ENCODE results near the gene RAPGEF1.
A peak's percentile ranks its signal among the peaks of the same experiment; 100 is the strongest.

RAPGEF1 gene

DNA sequence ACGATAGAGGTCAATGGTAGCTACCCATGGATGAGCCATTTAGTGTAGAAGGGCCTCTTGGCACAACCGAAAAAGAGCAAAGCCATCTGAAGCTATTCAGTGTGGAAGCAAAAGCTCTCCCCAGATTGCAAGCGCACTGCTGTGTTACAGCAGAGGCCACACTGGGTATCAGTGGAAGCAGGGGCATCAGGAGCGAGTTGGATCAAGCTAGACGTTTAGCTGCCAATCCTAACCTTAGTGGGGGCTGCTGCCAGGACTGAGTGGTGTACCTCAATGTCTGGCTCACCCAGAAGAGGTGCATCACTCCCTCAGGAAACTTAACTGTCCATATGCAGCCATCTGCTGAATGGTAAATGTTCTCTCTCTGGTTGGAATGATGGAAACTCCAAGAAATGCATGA lies 44.5 kb downstream of the RAPGEF1 start:
- Histone ChIP-seq H3K36me3 (ENCODE audit: control insufficient read depth in 4 of 4, insufficient read depth in 4 of 4, low read length in 3 of 4) (no peaks in the 10 kb centered on the region), H3K9me3 (ENCODE audit: control extremely low read depth in 1 of 5, control insufficient read depth in 4 of 5, insufficient read depth in 2 of 5, low read depth in 1 of 5, low read length in 4 of 5) (peaks cover 0 to 3% (median 0%) of the 10 kb centered on the region in 5 experiments), H3K4me3 (ENCODE audit: control insufficient read depth in 1 of 7, extremely low read depth in 1 of 7, insufficient read depth in 4 of 7, low read depth in 2 of 7, low read length in 6 of 7) (no peak overlapping the region), H3K27ac (ENCODE audit: insufficient read depth in 1 of 2, low read depth in 1 of 2, low read length in 2 of 2, poor library complexity in 1 of 2, severe bottlenecking in 2 of 2) (no peak overlapping the region), H3K27me3 (replicated peaks in 2 of 5; ENCODE audit: control insufficient read depth in 4 of 5, insufficient read depth in 5 of 5, low read length in 4 of 5) (no peaks in the 10 kb centered on the region), H3K4me1 (ENCODE audit: control extremely low read depth in 1 of 4, control insufficient read depth in 4 of 4, insufficient read depth in 4 of 4, low read length in 3 of 4) (peaks cover 5 to 45% (median 26%) of the 10 kb centered on the region in 4 experiments)
- DNase-seq, result no peak
- ChIA-PET CTCF (interaction anchor here (0.9 to 4.5 kb wide), 6 partner anchors 8 to 20 kb away, joined by 3 to 27 read pairs (median 4); no protein-coding TSS in a partner anchor), POLR2A (no interaction called here)
- 98% methylated on average over 5 of the region's 5 CpGs for WGBS (ENCODE audit: insufficient coverage)

DNA sequence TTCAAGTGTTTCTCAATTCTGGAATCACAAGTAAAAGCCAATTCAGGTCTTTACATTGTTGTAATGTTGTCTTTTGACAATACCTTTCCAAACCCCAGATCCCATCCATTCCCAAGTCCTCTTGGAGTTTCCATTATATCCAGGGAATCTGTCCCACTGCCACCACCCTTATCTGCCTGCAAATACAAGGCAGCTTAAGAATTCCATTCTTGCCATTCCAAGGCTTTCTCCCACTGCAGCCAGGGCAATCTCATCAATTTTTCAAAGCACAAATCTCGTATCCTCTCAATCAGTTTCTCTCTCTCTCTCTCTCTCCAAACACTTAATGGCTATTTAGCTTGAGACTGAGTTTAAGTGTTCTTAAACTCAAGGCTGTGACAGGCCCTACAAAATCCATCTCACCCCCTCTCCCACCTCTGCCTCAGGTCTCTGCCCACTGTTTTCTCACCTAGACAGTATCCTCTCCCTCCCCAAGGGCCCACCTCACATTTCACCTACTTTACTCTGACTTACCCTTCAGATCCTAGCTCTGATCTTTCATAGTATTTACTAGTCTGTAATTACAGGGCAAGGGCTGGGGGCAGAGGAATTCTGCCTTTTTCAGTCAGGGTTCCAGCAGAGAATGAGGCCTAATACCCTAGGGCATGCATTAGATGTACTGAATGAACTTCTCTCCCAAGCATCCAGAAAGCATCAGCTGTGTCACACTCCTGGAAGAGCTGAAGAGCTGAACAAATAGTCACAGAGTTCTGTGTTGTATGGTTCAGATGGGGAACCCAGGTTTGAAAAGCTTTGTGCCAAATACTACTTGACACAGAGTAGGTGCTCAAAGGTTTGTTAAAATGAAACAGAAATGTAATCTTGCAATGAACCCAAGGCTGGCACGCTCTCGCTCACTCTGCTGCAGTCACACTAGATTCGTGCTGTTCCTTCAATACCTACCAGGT lies 46.0 kb downstream of the RAPGEF1 start:
- ChIA-PET POLR2A (no interaction called here), CTCF (interaction anchor here (0.8 to 1.2 kb wide), 4 partner anchors 15 to 102 kb away, joined by 3 to 6 read pairs (median 3); no protein-coding TSS in a partner anchor)
- peaks cover 0 to 3% (median 0%) of the 10 kb centered on the region in 5 experiments for H3K9me3 ChIP-seq (ENCODE audit: control extremely low read depth in 1 of 5, control insufficient read depth in 4 of 5, insufficient read depth in 2 of 5, low read depth in 1 of 5, low read length in 4 of 5)
- no peak overlapping the region for H3K27ac ChIP-seq (ENCODE audit: insufficient read depth in 1 of 2, low read depth in 1 of 2, low read length in 2 of 2, poor library complexity in 1 of 2, severe bottlenecking in 2 of 2)
- no peak overlapping the region for H3K4me3 ChIP-seq (ENCODE audit: control insufficient read depth in 1 of 7, extremely low read depth in 1 of 7, insufficient read depth in 4 of 7, low read depth in 2 of 7, low read length in 6 of 7)
- no peaks in the 10 kb centered on the region for H3K27me3 ChIP-seq (replicated peaks in 2 of 5; ENCODE audit: control insufficient read depth in 4 of 5, insufficient read depth in 5 of 5, low read length in 4 of 5)
- no peak for DNase-seq
- no peaks in the 10 kb centered on the region for H3K36me3 ChIP-seq (ENCODE audit: control insufficient read depth in 4 of 4, insufficient read depth in 4 of 4, low read length in 3 of 4)
- WGBS (ENCODE audit: insufficient coverage), result 90% methylated on average over 4 of the region's 4 CpGs
- peaks cover 5 to 32% (median 20%) of the 10 kb centered on the region in 4 experiments for H3K4me1 ChIP-seq (ENCODE audit: control extremely low read depth in 1 of 4, control insufficient read depth in 4 of 4, insufficient read depth in 4 of 4, low read length in 3 of 4)

DNA sequence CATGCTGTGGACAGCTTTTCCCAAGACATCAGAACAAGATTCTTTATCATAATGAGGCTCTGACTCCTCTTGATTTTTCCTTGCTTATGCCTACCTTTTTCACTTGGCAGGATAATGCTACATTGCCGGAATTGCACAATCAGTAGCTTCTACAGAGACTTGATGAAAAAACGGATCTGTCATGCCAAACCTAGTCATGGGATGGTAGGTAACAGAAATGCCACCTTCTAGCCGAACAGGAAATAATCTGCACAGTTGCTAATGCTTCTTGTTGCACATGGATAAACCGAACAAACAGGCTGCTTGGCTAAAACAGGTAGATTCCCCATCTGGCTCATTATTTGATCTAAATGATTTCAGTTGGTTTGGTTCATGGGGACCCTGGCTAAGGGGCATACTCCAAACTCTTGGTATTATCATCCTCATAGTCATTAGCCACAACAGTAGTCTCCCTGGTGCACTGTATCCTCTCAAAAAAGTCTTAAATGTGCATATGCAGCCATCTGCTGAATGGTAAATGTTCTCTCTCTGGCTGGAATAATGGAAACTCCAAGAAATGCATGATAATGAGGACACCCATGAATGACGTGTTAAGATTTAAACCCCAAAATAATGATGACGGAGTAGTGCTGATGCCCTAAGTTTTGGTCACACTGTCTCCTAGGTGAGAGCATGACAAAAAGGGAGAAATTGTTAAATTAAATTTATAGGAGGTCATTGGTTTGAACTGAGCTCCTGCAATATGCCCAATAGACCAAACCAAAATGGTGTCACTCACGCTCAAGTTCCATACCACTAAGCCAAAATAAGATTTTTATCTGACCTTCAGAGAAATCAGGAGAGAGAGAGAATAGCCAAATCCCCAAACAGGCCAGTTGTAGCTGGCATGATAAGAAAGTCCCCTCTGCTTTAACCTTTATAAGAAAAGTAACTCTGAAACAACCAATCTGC lies 47.0 kb downstream of the RAPGEF1 start:
- no peaks in the 10 kb centered on the region for H3K27me3 ChIP-seq (replicated peaks in 2 of 5; ENCODE audit: control insufficient read depth in 4 of 5, insufficient read depth in 5 of 5, low read length in 4 of 5)
- H3K27ac ChIP-seq (ENCODE audit: insufficient read depth in 1 of 2, low read depth in 1 of 2, low read length in 2 of 2, poor library complexity in 1 of 2, severe bottlenecking in 2 of 2), result no peak overlapping the region
- H3K4me1 ChIP-seq (ENCODE audit: control extremely low read depth in 1 of 4, control insufficient read depth in 4 of 4, insufficient read depth in 4 of 4, low read length in 3 of 4), result peaks cover 4 to 21% (median 10%) of the 10 kb centered on the region in 4 experiments
- H3K36me3 ChIP-seq (ENCODE audit: control insufficient read depth in 4 of 4, insufficient read depth in 4 of 4, low read length in 3 of 4), result no peaks in the 10 kb centered on the region
- 96% methylated on average over 7 of the region's 7 CpGs for WGBS (ENCODE audit: insufficient coverage)
- H3K4me3 ChIP-seq (ENCODE audit: control insufficient read depth in 1 of 7, extremely low read depth in 1 of 7, insufficient read depth in 4 of 7, low read depth in 2 of 7, low read length in 6 of 7), result no peak overlapping the region
- DNase-seq, result no peak
- ChIA-PET POLR2A (no interaction called here), CTCF (interaction anchor here (0.8 to 3.1 kb wide), 5 partner anchors 14 to 102 kb away, joined by 3 to 10 read pairs (median 3); no protein-coding TSS in a partner anchor)
- H3K9me3 ChIP-seq (ENCODE audit: control extremely low read depth in 1 of 5, control insufficient read depth in 4 of 5, insufficient read depth in 2 of 5, low read depth in 1 of 5, low read length in 4 of 5), result peaks cover 0 to 3% (median 0%) of the 10 kb centered on the region in 5 experiments

DNA sequence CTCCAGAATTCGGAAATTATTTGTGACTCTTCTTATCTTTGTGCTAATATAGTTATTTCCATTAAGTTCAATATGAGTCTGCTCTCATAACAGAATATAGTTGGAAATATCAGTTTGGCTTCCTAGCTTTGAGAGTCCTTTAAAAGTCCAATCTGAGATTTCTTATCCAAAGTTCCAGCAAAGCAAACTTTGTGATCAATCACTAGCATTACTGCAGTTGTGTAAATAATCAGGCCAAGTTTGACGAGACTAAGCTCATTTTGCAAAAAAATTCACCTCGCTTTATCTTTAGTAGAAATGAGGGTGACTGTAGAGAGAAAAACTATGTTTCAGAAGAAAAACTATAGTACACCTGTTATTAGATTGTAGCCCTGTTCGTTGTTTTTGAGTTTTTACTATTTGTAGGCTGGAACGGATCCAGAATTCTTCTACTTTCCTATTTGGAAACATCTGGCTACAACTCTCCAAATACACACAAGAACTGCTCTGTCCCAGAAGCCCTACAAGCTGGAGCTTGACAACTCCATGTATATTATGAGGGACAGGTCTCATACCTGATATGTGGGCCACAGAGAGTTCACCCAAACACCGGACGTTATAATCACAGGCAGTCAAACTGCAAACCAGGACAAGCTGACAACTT lies 47.8 kb downstream of the RAPGEF1 start:
- H3K27ac ChIP-seq (ENCODE audit: insufficient read depth in 1 of 2, low read depth in 1 of 2, low read length in 2 of 2, poor library complexity in 1 of 2, severe bottlenecking in 2 of 2), result no peak overlapping the region
- CTCF ChIA-PET, result interaction anchor here (1.1 to 3.1 kb wide), 3 partner anchors 13 to 102 kb away, joined by 3 to 10 read pairs (median 6); no protein-coding TSS in a partner anchor
- 98% methylated on average over 4 of the region's 7 CpGs for WGBS (ENCODE audit: insufficient coverage)

DNA sequence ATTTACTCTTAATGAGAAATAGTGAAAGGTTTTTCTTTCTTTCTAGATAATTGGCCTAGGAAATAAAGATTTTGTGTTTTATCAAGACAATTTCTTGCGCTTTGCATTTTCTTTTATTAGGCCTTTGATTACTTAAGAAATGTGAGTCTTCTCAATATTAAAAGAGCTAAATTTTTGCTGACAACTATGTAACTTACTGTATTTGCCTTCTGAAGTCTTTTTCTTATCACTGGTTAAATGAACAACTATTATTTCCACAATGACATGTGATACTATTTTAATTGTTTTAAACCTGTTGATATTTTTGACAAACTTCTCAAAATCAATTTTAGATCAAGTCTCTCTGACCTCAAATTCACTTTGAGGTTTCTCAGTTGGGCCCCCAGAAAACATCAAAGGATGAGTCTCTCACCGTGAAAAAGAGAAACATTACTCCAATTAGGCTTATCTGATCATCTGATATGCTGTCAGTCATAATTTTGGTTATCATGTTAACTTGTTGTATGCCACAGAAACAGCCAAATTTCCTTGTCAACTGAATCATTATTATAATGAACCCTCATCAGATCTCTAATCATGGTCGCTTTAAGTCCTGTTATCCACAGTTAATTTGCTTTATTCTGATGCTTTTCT lies 48.8 kb downstream of the RAPGEF1 start:
- peaks cover 0 to under 1% (median 0%) of the 10 kb centered on the region in 4 experiments for H3K36me3 ChIP-seq (ENCODE audit: control insufficient read depth in 4 of 4, insufficient read depth in 4 of 4, low read length in 3 of 4)
- no peak overlapping the region for H3K27ac ChIP-seq (ENCODE audit: insufficient read depth in 1 of 2, low read depth in 1 of 2, low read length in 2 of 2, poor library complexity in 1 of 2, severe bottlenecking in 2 of 2)
- no peak for DNase-seq
- ChIA-PET CTCF (interaction anchor here (1.4 to 3.1 kb wide), 2 partner anchors 42 to 100 kb away, joined by 4 to 10 read pairs; no protein-coding TSS in a partner anchor), POLR2A (no interaction called here)
- H3K4me1 ChIP-seq (ENCODE audit: control extremely low read depth in 1 of 4, control insufficient read depth in 4 of 4, insufficient read depth in 4 of 4, low read length in 3 of 4), result peaks cover 0 to 7% (median 2%) of the 10 kb centered on the region in 4 experiments
- no peaks in the 10 kb centered on the region for H3K27me3 ChIP-seq (replicated peaks in 2 of 5; ENCODE audit: control insufficient read depth in 4 of 5, insufficient read depth in 5 of 5, low read length in 4 of 5)
- no peak overlapping the region for H3K4me3 ChIP-seq (ENCODE audit: control insufficient read depth in 1 of 7, extremely low read depth in 1 of 7, insufficient read depth in 4 of 7, low read depth in 2 of 7, low read length in 6 of 7)
- WGBS (ENCODE audit: insufficient coverage), result 80% methylated on average over 1 of the region's 3 CpGs
- H3K9me3 ChIP-seq (ENCODE audit: control extremely low read depth in 1 of 5, control insufficient read depth in 4 of 5, insufficient read depth in 2 of 5, low read depth in 1 of 5, low read length in 4 of 5), result peaks cover 0 to 3% (median 0%) of the 10 kb centered on the region in 5 experiments

More for the DNA sequence above, 47.8 kb downstream of the RAPGEF1 start:
- Histone ChIP-seq H3K4me1 (ENCODE audit: control extremely low read depth in 1 of 4, control insufficient read depth in 4 of 4, insufficient read depth in 4 of 4, low read length in 3 of 4) (peaks cover 0 to 13% (median 2%) of the 10 kb centered on the region in 4 experiments), H3K4me3 (ENCODE audit: control insufficient read depth in 1 of 7, extremely low read depth in 1 of 7, insufficient read depth in 4 of 7, low read depth in 2 of 7, low read length in 6 of 7) (no peak overlapping the region), H3K36me3 (ENCODE audit: control insufficient read depth in 4 of 4, insufficient read depth in 4 of 4, low read length in 3 of 4) (no peaks in the 10 kb centered on the region), H3K9me3 (ENCODE audit: control extremely low read depth in 1 of 5, control insufficient read depth in 4 of 5, insufficient read depth in 2 of 5, low read depth in 1 of 5, low read length in 4 of 5) (peaks cover 0 to 3% (median 0%) of the 10 kb centered on the region in 5 experiments), H3K27me3 (replicated peaks in 2 of 5; ENCODE audit: control insufficient read depth in 4 of 5, insufficient read depth in 5 of 5, low read length in 4 of 5) (no peaks in the 10 kb centered on the region)
- no peak for DNase-seq
- POLR2A ChIA-PET, result no interaction called here

DNA sequence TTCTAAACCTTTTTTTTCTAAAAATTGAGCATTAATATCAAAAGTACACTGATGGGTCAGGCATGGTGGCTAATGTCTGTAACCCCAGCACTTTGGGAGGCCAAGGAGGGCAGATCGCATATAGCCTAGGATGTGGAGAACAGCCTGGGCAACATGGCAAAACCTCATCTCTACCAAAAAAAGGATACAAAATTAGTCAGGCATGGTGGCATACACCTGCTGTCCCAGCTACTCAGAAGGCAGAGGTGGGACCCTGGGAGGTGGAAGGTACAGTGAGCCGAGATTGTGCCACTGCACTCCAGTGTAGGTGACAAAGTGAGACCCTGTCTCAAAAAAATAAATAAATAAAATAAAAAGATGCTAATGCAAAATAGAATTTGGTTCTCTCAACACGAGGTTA lies 49.4 kb downstream of the RAPGEF1 start:
- H3K4me1 ChIP-seq (ENCODE audit: control extremely low read depth in 1 of 4, control insufficient read depth in 4 of 4, insufficient read depth in 4 of 4, low read length in 3 of 4), result peaks cover 0 to 3% (median 1%) of the 10 kb centered on the region in 4 experiments
- DNase-seq, result no peak

More for the DNA sequence above, 49.4 kb downstream of the RAPGEF1 start:
- ChIA-PET POLR2A (interaction anchor here (0.6 kb wide), 1 partner anchor 298 kb away, joined by 3 read pairs; no protein-coding TSS in a partner anchor), CTCF (interaction anchor here (1.4 to 3.1 kb wide), 2 partner anchors 42 to 99 kb away, joined by 4 to 10 read pairs; no protein-coding TSS in a partner anchor)
- peaks cover 0 to 3% (median 0%) of the 10 kb centered on the region in 5 experiments for H3K9me3 ChIP-seq (ENCODE audit: control extremely low read depth in 1 of 5, control insufficient read depth in 4 of 5, insufficient read depth in 2 of 5, low read depth in 1 of 5, low read length in 4 of 5)
- peaks cover 0 to 3% (median 0%) of the 10 kb centered on the region in 4 experiments for H3K36me3 ChIP-seq (ENCODE audit: control insufficient read depth in 4 of 4, insufficient read depth in 4 of 4, low read length in 3 of 4)
- no peaks in the 10 kb centered on the region for H3K27me3 ChIP-seq (replicated peaks in 2 of 5; ENCODE audit: control insufficient read depth in 4 of 5, insufficient read depth in 5 of 5, low read length in 4 of 5)
- no peak overlapping the region for H3K27ac ChIP-seq (ENCODE audit: insufficient read depth in 1 of 2, low read depth in 1 of 2, low read length in 2 of 2, poor library complexity in 1 of 2, severe bottlenecking in 2 of 2)
- H3K4me3 ChIP-seq (ENCODE audit: control insufficient read depth in 1 of 7, extremely low read depth in 1 of 7, insufficient read depth in 4 of 7, low read depth in 2 of 7, low read length in 6 of 7), result peak overlapping the region in 1 of 7 experiments; percentile 11
- WGBS (ENCODE audit: insufficient coverage), result 100% methylated on average over 1 of the region's 3 CpGs

Data from common myeloid progenitor, CD34-positive (primary cell).